Uterus (tissue), 2 donors: ENCODE results near the gene JAK3.

ENCODE experiments used
- POLR2A ChIP-seq, 2 donors: fragments of 450-650 bp; IDR thresholded peaks; one replicate each; pipeline ENCODE4 v1.6.1; 2016; ENCODE audit warnings: antibody characterized with exemption in 2 of 2, mild to moderate bottlenecking in 1 of 2, moderate library complexity in 1 of 2
- TF ChIP-seq, protein P1 (sequence below), 4 experiments: fragments of 200-600 bp in 2 of 4; fragments of 450-650 bp in 2 of 4; sonication (generic) in 2 of 4; IDR thresholded peaks; one replicate each; pipeline ENCODE4 v1.5.1; 2016 to 2019; ENCODE audit warnings: antibody characterized with exemption in 4 of 4, mild to moderate bottlenecking in 2 of 4, moderate library complexity in 1 of 4

- TF ChIP-seq, protein P1, sequence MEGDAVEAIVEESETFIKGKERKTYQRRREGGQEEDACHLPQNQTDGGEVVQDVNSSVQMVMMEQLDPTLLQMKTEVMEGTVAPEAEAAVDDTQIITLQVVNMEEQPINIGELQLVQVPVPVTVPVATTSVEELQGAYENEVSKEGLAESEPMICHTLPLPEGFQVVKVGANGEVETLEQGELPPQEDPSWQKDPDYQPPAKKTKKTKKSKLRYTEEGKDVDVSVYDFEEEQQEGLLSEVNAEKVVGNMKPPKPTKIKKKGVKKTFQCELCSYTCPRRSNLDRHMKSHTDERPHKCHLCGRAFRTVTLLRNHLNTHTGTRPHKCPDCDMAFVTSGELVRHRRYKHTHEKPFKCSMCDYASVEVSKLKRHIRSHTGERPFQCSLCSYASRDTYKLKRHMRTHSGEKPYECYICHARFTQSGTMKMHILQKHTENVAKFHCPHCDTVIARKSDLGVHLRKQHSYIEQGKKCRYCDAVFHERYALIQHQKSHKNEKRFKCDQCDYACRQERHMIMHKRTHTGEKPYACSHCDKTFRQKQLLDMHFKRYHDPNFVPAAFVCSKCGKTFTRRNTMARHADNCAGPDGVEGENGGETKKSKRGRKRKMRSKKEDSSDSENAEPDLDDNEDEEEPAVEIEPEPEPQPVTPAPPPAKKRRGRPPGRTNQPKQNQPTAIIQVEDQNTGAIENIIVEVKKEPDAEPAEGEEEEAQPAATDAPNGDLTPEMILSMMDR (IDR thresholded peaks at IDR 0.05): no peak
- no peak for TF ChIP-seq POLR2A (IDR thresholded peaks at IDR 0.05)
Observed at GRCh38 chr19:17866312-17866963, 18.7 kb upstream of the JAK3 start.
